ENCODE measurements around the gene ZMYM3.

ZMYM3 gene

GRCh38 chrX:71199252-71200008, 54.5 kb downstream of the ZMYM3 start:
- TF ChIP-seq ZNF274 (IDR thresholded peaks at IDR 0.05; ENCODE audit: low read depth, low read length) = no peak
- H3K4me3 ChIP-seq (ENCODE audit: low read length) = no peak overlapping the region

- no peak for TF ChIP-seq ZNF274 (IDR thresholded peaks at IDR 0.05; ENCODE audit: low read depth, low read length)
- peak overlapping the region; percentile 93 for H3K4me3 ChIP-seq (ENCODE audit: low read length)
Observed at GRCh38 chrX:71198066-71198465, 55.9 kb downstream of the ZMYM3 start.

GRCh38 chrX:71195964-71196649, 57.8 kb downstream of the ZMYM3 start:
- H3K4me3 ChIP-seq (ENCODE audit: low read length) = peak overlapping the region; percentile 88
- no peak for TF ChIP-seq ZNF274 (IDR thresholded peaks at IDR 0.05; ENCODE audit: low read depth, low read length)

GRCh38 chrX:71191248-71191647, 62.7 kb downstream of the ZMYM3 start:
- no peak overlapping the region for H3K4me3 ChIP-seq (ENCODE audit: low read length)
- TF ChIP-seq ZNF274 (IDR thresholded peaks at IDR 0.05; ENCODE audit: low read depth, low read length) = no peak

Measured in GM08714 (cell line).